AG09309 (cell line): Measurements from ENCODE around the gene TICAM1.
A peak's percentile ranks its signal among the peaks of the same experiment; 100 is the strongest.

ENCODE experiments used
- DNase-seq: peaks from one replicate; pipeline ENCODE4 v3.0.0-alpha.2; 2010; ENCODE audit warnings: low read depth
- H3K4me3 ChIP-seq: 2 replicates; pipeline ENCODE4 v1.5.1; 2011; ENCODE audit warnings: mild to moderate bottlenecking, low read depth, low read length, moderate library complexity; ENCODE audit not compliant: control insufficient read depth
- TF ChIP-seq, protein P1 (sequence below): IDR thresholded peaks from 2 replicates; pipeline ENCODE4 v1.5.1; 2011; ENCODE audit warnings: mild to moderate bottlenecking, low read depth, low read length, inconsistent platforms; ENCODE audit not compliant: insufficient read depth, control insufficient read depth; ENCODE audit errors: missing control alignments

Gene TICAM1

DNA sequence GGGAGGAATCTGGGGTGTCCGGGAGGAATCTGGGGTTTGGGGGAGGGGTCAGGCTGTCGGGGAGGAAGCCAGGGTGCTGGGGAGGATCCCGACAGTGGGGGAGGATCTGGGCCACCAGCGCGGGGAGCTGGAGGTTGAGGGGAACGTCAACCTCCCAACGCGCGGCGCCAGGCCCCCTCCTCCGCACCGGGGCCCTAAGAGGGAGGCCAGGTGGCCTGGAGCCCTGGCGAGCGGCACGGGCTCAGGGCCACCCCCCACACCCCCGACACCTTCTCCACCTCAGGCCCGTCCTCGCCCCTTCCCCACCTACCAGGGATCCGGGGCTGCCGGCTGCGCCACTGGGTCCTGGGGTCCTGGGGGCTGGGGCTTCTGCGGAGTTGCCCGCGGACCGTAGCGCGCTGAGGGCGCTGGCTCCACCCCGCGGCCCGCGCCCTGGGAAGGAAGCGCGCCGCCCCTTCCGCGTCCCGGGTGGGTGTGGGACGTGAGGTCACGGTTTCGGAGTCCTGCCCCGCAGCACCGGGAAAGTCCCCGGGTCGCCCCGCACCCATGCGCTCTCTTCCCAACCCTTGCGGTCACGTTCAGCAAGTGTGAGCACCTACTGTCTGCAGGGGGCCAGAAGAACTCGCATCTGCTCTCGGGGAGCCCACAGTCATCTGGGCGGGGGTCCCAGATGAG lies at the start of gene TICAM1:
Gene TICAM1, minus strand, starts transcription at position 409 of the 675 bp plus-strand sequence. CDS start 13,335 bp downstream, outside the sequence.
- peak within 1 kb of the TSS; percentile 89 for H3K4me3 ChIP-seq
- no peak for DNase-seq
- TF ChIP-seq, protein P1, sequence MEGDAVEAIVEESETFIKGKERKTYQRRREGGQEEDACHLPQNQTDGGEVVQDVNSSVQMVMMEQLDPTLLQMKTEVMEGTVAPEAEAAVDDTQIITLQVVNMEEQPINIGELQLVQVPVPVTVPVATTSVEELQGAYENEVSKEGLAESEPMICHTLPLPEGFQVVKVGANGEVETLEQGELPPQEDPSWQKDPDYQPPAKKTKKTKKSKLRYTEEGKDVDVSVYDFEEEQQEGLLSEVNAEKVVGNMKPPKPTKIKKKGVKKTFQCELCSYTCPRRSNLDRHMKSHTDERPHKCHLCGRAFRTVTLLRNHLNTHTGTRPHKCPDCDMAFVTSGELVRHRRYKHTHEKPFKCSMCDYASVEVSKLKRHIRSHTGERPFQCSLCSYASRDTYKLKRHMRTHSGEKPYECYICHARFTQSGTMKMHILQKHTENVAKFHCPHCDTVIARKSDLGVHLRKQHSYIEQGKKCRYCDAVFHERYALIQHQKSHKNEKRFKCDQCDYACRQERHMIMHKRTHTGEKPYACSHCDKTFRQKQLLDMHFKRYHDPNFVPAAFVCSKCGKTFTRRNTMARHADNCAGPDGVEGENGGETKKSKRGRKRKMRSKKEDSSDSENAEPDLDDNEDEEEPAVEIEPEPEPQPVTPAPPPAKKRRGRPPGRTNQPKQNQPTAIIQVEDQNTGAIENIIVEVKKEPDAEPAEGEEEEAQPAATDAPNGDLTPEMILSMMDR = no peak

DNA sequence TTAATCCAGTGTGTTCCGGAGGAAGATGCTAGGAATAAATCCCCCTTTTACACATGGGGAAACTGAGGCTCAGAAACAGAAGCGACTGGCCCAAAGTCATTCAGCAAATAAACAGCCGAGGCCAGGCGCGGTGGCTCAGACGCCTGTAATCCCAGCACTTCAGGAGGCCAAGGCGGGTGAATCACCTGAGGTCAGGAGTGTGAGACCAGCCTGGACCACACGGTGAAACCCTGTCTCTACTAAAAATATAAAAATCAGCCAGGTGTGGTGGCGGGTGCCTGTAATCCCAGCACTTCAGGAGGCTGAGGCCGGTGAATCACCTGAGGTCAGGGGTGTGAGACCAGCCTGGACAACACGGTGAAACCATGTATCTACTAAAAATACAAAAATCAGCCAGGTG lies 47.5 kb upstream of the TICAM1 start:
- no peak overlapping the region for H3K4me3 ChIP-seq
- TF ChIP-seq, protein P1 = no peak
- DNase-seq = no peak

DNA sequence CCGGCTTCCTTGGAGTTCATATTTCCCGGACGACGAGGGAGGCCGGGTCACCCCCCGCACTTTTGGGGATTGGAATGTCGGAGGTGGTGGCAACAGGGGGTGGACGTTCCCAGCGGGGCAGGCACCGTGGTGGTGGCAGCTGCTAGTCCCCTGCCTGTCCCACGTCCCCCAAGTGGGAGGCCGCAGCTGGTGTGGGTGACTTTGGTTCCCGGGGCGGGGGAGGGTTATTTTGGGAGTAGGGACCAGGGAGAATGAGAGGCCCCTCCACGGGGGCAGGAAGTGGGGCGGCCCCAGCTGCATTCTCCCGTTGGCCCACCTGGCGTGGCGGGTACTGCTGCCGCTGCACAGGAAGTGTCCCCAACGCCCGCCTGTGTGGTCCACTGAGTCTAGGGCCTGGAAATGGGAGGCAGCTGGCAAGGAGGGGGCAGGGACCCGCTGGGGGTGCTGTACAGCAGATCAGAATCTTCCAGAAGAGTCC lies 47.0 kb upstream of the TICAM1 start:
- TF ChIP-seq, protein P1 = no peak
- no peak for DNase-seq
- no peak overlapping the region for H3K4me3 ChIP-seq

DNA sequence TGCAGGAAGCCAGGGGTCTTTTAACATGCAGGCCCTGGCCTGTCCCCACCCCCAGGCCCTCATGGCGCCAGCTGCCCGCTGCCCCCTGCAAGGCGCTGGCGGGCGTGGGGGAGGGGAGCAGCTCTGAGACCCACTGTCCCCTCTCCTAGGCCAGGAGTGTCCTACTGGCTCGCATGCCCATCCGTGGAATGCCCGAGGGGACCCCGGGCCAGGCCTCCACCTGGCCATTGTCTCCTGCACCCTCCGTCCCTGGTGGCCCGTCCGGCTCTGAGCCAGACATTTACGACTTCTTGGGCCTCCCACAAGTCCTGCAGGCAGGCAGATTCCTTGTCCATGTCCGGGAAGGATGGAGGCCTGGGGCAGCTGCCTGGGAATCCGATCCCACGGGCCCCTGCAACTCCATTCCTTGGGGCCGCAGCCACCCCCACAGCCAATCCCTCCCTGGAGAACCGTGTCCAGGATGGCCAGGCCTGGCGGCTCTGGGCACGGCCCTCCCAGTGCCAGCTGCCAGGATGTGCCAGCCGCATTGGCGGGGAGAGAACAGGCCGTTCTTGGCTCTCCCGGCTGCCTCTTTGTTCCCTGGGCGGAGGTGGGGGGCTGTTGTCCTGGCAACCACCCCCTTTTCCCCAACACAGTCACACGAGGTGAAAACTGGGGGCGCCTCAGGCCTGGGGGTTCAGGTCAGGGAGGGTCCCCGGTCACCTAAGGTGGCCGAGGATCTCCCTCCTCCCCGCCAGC lies 46.4 kb upstream of the TICAM1 start:
- no peak overlapping the region for H3K4me3 ChIP-seq

DNA sequence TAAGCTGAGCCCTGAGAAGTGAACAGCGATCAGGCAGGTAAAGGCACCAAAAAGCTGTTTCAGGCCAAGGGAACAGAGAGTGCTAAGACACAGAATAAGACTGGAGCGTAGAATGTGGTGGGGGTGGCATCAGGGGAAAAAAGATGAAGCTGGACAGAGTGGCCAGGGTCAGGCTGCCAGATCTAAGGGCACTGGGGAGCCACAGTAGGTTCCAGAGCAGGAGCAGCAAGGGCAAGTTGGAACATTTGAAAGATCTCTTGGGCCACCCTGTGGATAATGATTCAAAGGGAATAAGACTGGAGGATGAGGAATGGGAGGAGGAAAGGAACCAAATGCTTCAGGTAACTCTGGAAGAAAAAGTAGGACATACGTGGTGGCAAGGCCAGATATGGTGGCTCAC lies 42.4 kb upstream of the TICAM1 start:
- DNase-seq = no peak
- no peak overlapping the region for H3K4me3 ChIP-seq
- TF ChIP-seq, protein P1 = no peak

More for the DNA sequence above, 46.4 kb upstream of the TICAM1 start:
- DNase-seq = no peak
- TF ChIP-seq, protein P1 = no peak

DNA sequence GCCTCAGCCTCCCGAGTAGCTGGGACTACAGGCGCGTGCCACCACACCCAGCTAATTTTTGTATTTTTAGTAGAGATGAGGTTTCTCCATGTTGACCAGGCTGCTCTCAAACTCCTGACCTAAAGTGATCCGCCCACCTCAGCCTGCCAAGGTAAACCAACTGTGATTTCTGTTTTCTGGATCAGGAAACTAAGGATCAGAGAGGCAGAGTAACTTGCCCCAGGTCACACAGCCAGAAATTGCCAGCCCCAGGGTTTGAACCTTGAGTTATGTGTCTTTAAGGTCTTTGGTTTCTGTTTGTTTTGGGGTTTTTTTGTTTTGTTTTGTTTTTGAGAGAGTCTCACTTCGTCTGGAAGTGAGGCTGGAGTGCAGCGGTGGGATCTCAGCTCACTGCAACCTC lies 40.2 kb upstream of the TICAM1 start:
- no peak overlapping the region for H3K4me3 ChIP-seq
- TF ChIP-seq, protein P1 = no peak
- no peak for DNase-seq
